ENCODE results near the gene NDUFS8. TPM values are rescaled to one million over a fixed set of nuclear protein-coding genes. Genes with fewer than 3 reads are reported as not detected.

NDUFS8 gene
- total and polyA plus RNA-seq, 2 of the 13 experiments (the other 11 are each of a cell fraction or from before 2014, with no cell fraction given) = 96.7 to 158 TPM

DNA sequence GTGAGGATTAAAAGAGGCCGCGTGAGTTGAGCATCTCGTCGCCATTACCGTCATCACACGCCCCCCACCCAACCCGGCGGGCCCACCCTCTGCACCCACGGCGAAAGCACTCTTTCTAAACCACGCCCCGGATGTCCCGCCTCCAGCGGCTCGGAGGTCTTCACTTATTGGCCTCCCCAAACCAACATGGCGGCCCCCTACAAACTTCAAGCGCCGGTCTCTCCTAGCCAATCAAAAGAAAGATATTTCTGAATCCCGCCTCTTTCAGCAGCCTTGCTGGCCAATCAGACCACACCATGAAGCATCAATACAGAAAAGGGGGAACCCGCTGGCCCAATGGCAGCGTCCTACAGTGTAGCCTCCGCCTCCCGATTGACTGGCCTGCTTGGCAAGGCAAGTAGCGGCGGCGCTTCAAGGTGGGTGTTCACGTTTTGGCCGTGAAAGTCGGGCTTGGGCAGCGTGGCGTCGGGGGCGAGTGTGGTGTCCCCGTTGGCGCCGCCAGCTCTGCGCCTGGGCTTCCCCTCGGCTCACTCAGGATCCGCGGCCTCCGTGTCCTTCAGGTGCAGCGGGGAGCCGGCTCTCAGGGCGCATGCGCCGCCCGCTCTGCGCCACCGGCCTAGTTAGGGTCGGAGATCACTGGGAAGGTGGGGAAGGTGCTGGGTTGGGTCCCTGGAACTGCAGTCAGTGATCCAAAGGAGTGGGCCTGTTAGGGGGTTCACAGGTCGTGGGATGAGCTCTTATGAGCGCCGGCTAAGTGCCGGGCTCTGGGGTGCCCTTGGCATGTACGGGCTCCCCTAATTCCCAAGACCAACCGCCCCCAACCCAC is at the start of gene NDUFS8 (continued):
- no peak for TF ChIP-seq ZNF331 (CRISPR knock-in tag; IDR thresholded peaks at IDR 0.05)
- TF ChIP-seq ARNT2 (CRISPR knock-in tag; IDR thresholded peaks at IDR 0.05; ENCODE audit: low read depth) = no peak
- TF ChIP-seq ZKSCAN5 (CRISPR knock-in tag; IDR thresholded peaks at IDR 0.05) = no peak
- peak; percentile 60; the same call in 1 of the 2 replicates for TF ChIP-seq TBX2 (CRISPR knock-in tag; IDR thresholded peaks at IDR 0.05; ENCODE audit: borderline replicate concordance)
- TF ChIP-seq, protein P1, sequence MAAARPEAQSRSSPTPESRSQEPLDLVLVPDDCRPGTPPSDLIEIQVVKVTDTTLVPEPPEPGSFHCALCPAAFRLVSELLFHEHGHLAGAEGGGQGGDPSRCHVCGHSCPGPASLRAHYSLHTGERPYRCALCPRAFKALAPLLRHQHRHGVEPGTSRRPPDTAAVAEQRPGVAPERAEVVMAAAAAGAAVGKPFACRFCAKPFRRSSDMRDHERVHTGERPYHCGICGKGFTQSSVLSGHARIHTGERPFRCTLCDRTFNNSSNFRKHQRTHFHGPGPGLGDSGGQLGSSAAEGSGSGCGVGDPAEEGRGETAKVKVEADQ (CRISPR knock-in tag; IDR thresholded peaks at IDR 0.05; ENCODE audit: borderline replicate concordance) = peak; percentile 78; the same call in 1 of the 2 replicates
- TF ChIP-seq, protein P2, sequence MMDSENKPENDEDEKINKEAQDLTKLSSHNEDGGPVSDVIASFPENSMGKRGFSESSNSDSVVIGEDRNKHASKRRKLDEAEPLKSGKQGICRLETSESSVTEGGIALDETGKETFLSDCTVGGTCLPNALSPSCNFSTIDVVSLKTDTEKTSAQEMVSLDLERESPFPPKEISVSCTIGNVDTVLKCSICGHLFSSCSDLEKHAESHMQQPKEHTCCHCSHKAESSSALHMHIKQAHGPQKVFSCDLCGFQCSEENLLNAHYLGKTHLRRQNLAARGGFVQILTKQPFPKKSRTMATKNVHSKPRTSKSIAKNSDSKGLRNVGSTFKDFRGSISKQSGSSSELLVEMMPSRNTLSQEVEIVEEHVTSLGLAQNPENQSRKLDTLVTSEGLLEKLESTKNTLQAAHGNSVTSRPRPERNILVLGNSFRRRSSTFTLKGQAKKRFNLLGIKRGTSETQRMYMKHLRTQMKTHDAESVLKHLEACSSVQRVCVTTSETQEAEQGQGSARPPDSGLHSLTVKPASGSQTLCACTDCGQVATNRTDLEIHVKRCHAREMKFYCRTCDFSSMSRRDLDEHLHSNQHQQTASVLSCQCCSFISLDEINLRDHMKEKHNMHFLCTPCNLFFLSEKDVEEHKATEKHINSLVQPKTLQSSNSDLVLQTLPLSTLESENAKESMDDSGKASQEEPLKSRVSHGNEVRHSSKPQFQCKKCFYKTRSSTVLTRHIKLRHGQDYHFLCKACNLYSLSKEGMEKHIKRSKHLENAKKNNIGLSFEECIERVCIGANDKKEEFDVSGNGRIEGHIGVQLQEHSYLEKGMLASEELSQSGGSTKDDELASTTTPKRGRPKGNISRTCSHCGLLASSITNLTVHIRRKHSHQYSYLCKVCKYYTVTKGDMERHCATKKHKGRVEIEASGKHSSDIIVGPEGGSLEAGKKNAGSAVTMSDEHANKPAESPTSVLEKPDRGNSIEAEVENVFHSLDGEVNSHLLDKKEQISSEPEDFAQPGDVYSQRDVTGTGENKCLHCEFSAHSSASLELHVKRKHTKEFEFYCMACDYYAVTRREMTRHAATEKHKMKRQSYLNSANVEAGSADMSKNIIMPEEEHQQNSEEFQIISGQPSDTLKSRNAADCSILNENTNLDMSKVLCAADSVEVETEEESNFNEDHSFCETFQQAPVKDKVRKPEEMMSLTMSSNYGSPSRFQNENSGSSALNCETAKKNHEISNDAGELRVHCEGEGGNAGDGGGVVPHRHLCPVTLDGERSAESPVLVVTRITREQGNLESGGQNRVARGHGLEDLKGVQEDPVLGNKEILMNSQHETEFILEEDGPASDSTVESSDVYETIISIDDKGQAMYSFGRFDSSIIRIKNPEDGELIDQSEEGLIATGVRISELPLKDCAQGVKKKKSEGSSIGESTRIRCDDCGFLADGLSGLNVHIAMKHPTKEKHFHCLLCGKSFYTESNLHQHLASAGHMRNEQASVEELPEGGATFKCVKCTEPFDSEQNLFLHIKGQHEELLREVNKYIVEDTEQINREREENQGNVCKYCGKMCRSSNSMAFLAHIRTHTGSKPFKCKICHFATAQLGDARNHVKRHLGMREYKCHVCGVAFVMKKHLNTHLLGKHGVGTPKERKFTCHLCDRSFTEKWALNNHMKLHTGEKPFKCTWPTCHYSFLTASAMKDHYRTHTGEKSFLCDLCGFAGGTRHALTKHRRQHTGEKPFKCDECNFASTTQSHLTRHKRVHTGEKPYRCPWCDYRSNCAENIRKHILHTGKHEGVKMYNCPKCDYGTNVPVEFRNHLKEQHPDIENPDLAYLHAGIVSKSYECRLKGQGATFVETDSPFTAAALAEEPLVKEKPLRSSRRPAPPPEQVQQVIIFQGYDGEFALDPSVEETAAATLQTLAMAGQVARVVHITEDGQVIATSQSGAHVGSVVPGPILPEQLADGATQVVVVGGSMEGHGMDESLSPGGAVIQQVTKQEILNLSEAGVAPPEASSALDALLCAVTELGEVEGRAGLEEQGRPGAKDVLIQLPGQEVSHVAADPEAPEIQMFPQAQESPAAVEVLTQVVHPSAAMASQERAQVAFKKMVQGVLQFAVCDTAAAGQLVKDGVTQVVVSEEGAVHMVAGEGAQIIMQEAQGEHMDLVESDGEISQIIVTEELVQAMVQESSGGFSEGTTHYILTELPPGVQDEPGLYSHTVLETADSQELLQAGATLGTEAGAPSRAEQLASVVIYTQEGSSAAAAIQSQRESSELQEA (CRISPR knock-in tag; IDR thresholded peaks at IDR 0.05; ENCODE audit: not compliant biosample characterization) = peak; percentile 77
- TF ChIP-seq POLR2AphosphoS5 (IDR thresholded peaks at IDR 0.05; ENCODE audit: low read depth, low read length) = peak; percentile 79
- no peak for TF ChIP-seq ZNF660 (CRISPR knock-in tag; IDR thresholded peaks at IDR 0.05; ENCODE audit: borderline replicate concordance, low read depth)
- 0 out of 2 replicates have a peak, but pooled peaks have one; percentile 61 for TF ChIP-seq ZNF343 (CRISPR knock-in tag; IDR thresholded peaks at IDR 0.05)
- TF ChIP-seq, protein P3, sequence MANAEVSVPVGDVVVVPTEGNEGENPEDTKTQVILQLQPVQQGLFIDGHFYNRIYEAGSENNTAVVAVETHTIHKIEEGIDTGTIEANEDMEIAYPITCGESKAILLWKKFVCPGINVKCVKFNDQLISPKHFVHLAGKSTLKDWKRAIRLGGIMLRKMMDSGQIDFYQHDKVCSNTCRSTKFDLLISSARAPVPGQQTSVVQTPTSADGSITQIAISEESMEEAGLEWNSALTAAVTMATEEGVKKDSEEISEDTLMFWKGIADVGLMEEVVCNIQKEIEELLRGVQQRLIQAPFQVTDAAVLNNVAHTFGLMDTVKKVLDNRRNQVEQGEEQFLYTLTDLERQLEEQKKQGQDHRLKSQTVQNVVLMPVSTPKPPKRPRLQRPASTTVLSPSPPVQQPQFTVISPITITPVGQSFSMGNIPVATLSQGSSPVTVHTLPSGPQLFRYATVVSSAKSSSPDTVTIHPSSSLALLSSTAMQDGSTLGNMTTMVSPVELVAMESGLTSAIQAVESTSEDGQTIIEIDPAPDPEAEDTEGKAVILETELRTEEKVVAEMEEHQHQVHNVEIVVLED (CRISPR knock-in tag; IDR thresholded peaks at IDR 0.05; ENCODE audit: borderline replicate concordance) = 0 out of 2 replicates have a peak, but pooled peaks have one; percentile 53
- TF ChIP-seq, protein P4, sequence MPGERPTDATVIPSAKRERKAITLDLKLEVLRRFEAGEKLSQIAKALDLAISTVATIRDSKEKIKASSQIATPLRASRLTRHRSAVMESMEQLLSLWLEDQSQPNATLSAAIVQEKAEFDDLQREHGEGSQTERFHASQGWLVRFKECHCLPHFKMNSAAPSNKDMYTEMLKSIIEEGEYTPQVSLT (CRISPR knock-in tag; IDR thresholded peaks at IDR 0.05; ENCODE audit: borderline replicate concordance, low read depth) = no peak
- TF ChIP-seq KDM1A (CRISPR knock-in tag; IDR thresholded peaks at IDR 0.05) = 0 out of 2 replicates have a peak, but pooled peaks have one; percentile 5
- TF ChIP-seq MEF2D (CRISPR knock-in tag; IDR thresholded peaks at IDR 0.05) = peak; percentile 63; the same call in 1 of the 2 replicates
